HG02678 (cell line): Measurements from ENCODE around the gene LPCAT1.
"Not testable (repeated sequence)": the region's sequence is repeated elsewhere in the genome, so short reads cannot be mapped to it uniquely, and the experiment has no call there.

ENCODE experiments used
- ATAC-seq: cut with Tn5 transposase; IDR thresholded peaks from one replicate; pipeline ENCODE4 v1.9.1; 2021; ENCODE audit warnings: mild to moderate bottlenecking, moderate library complexity; ENCODE audit not compliant: unreplicated experiment

LPCAT1 gene

GRCh38 chr5:1468629-1469527, 54.9 kb downstream of the LPCAT1 start:
- ATAC-seq = no peak

GRCh38 chr5:1468247-1468612, 55.5 kb downstream of the LPCAT1 start:
- ATAC-seq = no peak

- ATAC-seq = no peak
Measured at GRCh38 chr5:1467341-1468246, 56.2 kb downstream of the LPCAT1 start.

GRCh38 chr5:1466631-1467265, 57.0 kb downstream of the LPCAT1 start:
- no peak for ATAC-seq

- no peak for ATAC-seq
Measured at GRCh38 chr5:1465966-1466471, 57.7 kb downstream of the LPCAT1 start.

GRCh38 chr5:1465117-1465516, 58.6 kb downstream of the LPCAT1 start:
- no peak for ATAC-seq

- ATAC-seq = no peak
Measured at GRCh38 chr5:1464511-1464910, 59.2 kb downstream of the LPCAT1 start.

GRCh38 chr5:1464096-1464446, 59.7 kb downstream of the LPCAT1 start:
- no peak for ATAC-seq

GRCh38 chr5:1463326-1464095, 60.2 kb downstream of the LPCAT1 start:
- no peak for ATAC-seq

- ATAC-seq = no peak
Measured at GRCh38 chr5:1462358-1462757, 61.4 kb downstream of the LPCAT1 start.

- ATAC-seq = no peak
Measured at GRCh38 chr5:1461396-1461795, 62.4 kb downstream of the LPCAT1 start.

- ATAC-seq = no peak
Measured at GRCh38 chr5:1460054-1460682, 63.6 kb downstream of the LPCAT1 start.

GRCh38 chr5:1459435-1459834, 64.3 kb downstream of the LPCAT1 start:
- ATAC-seq = not testable (repeated sequence)

- not testable (repeated sequence) for ATAC-seq
Measured at GRCh38 chr5:1456110-1456881, 67.5 kb downstream of the LPCAT1 start.

GRCh38 chr5:1453613-1454012, 70.1 kb downstream of the LPCAT1 start:
- no peak for ATAC-seq

GRCh38 chr5:1449081-1449630, 74.6 kb downstream of the LPCAT1 start:
- no peak for ATAC-seq

GRCh38 chr5:1448511-1449011, 75.2 kb downstream of the LPCAT1 start:
- no peak for ATAC-seq

- no peak for ATAC-seq
Measured at GRCh38 chr5:1447671-1448361, 75.9 kb downstream of the LPCAT1 start.
